ENCODE results near the gene MICAL3.
"Not testable (repeated sequence)": the region's sequence is repeated elsewhere in the genome, so short reads cannot be mapped to it uniquely, and the experiment has no call there.

Gene MICAL3

DNA sequence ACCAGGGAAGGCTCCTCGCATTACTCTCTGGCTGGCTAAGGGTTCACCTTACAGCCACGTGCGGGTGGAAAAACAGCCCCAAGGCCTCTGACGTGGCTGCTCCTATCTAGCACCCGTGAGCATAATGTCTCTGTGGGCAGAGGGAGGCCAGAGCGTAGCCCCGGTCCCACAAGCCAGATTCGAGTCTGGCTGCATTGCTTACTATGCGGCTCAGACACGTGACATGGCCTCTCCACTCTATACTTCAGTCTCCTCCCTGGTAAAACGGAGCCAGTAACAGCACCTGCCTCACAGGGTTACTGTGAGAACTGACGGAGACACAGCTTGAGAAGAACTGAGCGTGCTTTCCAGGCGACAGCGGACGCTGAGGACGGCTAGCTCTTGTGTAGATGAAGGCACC, 144.3 kb downstream of the MICAL3 start:
- H3K9ac ChIP-seq (ENCODE audit: low read length in 5 of 5), result no peak overlapping the region
- no peaks in the 10 kb centered on the region for H3K27me3 ChIP-seq (ENCODE audit: control insufficient read depth in 5 of 5, insufficient read depth in 4 of 5, low read length in 5 of 5)
- no peaks in the 10 kb centered on the region for H3K9me3 ChIP-seq (ENCODE audit: control insufficient read depth in 5 of 5, low read length in 5 of 5)
- H3K27ac ChIP-seq (ENCODE audit: low read depth, low read length), result no peak overlapping the region
- H3K4me1 ChIP-seq (ENCODE audit: control insufficient read depth in 5 of 5, insufficient read depth in 5 of 5, low read length in 5 of 5), result no peaks in the 10 kb centered on the region
- peaks cover 0 to 81% (median 61%) of the 10 kb centered on the region in 5 donors for H3K36me3 ChIP-seq (ENCODE audit: control insufficient read depth in 5 of 5, insufficient read depth in 5 of 5, low read length in 5 of 5)
- no peak overlapping the region for H3K4me3 ChIP-seq (ENCODE audit: low read depth in 1 of 5, low read length in 5 of 5)

- Histone ChIP-seq H3K9ac (ENCODE audit: low read length in 5 of 5) (no peak overlapping the region), H3K27me3 (ENCODE audit: control insufficient read depth in 5 of 5, insufficient read depth in 4 of 5, low read length in 5 of 5) (no peaks in the 10 kb centered on the region), H3K27ac (ENCODE audit: low read depth, low read length) (no peak overlapping the region), H3K4me1 (ENCODE audit: control insufficient read depth in 5 of 5, insufficient read depth in 5 of 5, low read length in 5 of 5) (no peaks in the 10 kb centered on the region), H3K9me3 (ENCODE audit: control insufficient read depth in 5 of 5, low read length in 5 of 5) (no peaks in the 10 kb centered on the region), H3K4me3 (ENCODE audit: low read depth in 1 of 5, low read length in 5 of 5) (no peak overlapping the region), H3K36me3 (ENCODE audit: control insufficient read depth in 5 of 5, insufficient read depth in 5 of 5, low read length in 5 of 5) (peaks cover 0 to 77% (median 53%) of the 10 kb centered on the region in 5 donors)
Measured at GRCh38 chr22:17878941-17879340, 145.4 kb downstream of the MICAL3 start.

DNA sequence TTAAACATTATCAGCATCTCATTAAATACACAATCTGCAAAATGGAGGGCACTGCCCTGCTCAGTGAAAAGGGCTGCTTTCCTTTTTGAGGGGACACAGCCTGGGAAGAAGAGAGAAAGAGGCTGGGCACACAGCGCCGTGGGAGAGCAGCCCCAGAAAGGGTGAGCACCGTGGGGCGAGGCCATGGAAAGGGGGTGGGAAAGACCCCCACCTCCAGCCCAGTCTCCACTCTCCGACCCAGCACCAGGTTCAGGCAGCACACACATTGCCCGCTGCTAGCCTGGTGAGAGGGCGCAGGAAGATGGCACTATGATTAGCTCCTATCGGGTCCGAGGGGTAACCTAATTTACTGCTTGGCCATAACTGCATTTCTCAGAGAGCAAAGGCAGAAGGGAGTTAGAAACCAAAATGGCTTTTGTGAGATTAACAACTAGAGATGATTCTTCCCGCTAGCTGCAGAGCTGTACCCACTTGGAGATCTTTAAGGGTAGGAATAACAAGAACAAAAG, 146.1 kb downstream of the MICAL3 start:
- Histone ChIP-seq H3K27me3 (ENCODE audit: control insufficient read depth in 5 of 5, insufficient read depth in 4 of 5, low read length in 5 of 5) (no peaks in the 10 kb centered on the region), H3K9me3 (ENCODE audit: control insufficient read depth in 5 of 5, low read length in 5 of 5) (no peaks in the 10 kb centered on the region), H3K9ac (ENCODE audit: low read length in 5 of 5) (no peak overlapping the region), H3K4me1 (ENCODE audit: control insufficient read depth in 5 of 5, insufficient read depth in 5 of 5, low read length in 5 of 5) (no peaks in the 10 kb centered on the region), H3K4me3 (ENCODE audit: low read depth in 1 of 5, low read length in 5 of 5) (no peak overlapping the region), H3K27ac (ENCODE audit: low read depth, low read length) (no peak overlapping the region), H3K36me3 (ENCODE audit: control insufficient read depth in 5 of 5, insufficient read depth in 5 of 5, low read length in 5 of 5) (peaks cover 0 to 75% (median 52%) of the 10 kb centered on the region in 5 donors)

DNA sequence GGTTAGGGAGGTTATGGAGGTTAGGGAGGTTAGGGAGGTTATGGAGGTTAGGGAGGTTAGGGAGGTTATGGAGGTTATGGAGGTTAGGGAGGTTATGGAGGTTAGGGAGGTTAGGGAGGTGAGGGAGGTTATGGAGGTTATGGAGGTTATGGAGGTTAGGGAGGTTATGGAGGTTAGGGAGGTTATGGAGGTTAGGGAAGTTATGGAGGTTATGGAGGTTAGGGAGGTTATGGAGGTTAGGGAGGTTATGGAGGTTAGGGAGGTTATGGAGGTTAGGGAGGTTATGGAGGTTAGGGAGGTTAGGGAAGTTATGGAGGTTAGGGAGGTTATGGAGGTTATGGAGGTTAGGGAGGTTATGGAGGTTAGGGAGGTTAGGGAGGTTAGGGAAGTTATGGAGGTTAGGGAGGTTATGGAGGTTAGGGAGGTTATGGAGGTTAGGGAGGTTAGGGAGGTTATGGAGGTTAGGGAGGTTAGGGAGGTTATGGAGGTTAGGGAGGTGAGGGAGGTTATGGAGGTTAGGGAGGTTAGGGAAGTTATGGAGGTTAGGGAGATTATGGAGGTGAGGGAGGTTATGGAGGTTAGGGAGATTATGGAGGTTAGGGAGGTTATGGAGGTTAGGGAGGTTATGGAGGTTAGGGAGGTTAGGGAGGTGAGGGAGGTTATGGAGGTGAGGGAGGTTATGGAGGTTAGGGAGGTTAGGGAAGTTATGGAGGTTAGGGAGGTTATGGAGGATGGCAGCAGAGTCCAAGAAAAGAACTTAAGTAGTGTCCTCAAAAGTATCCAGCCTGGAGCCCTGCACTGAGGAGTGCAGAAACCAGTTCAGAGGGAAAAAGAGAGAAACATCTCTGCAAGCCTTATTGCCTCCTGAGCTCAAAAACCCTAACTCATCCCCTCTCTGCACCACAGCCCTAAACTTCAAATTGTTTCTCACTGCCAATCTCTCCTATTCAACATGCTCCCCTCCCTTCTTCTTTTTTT, 147.2 kb downstream of the MICAL3 start:
- not testable (repeated sequence) for H3K9me3 ChIP-seq (ENCODE audit: control insufficient read depth in 5 of 5, low read length in 5 of 5); H3K9ac ChIP-seq (ENCODE audit: low read length in 5 of 5); H3K4me3 ChIP-seq (ENCODE audit: low read depth in 1 of 5, low read length in 5 of 5); H3K27me3 ChIP-seq (ENCODE audit: control insufficient read depth in 5 of 5, insufficient read depth in 4 of 5, low read length in 5 of 5); H3K4me1 ChIP-seq (ENCODE audit: control insufficient read depth in 5 of 5, insufficient read depth in 5 of 5, low read length in 5 of 5); H3K27ac ChIP-seq (ENCODE audit: low read depth, low read length)
- H3K36me3 ChIP-seq (ENCODE audit: control insufficient read depth in 5 of 5, insufficient read depth in 5 of 5, low read length in 5 of 5), result peaks cover 0 to 76% (median 54%) of the 10 kb centered on the region in 5 donors

DNA sequence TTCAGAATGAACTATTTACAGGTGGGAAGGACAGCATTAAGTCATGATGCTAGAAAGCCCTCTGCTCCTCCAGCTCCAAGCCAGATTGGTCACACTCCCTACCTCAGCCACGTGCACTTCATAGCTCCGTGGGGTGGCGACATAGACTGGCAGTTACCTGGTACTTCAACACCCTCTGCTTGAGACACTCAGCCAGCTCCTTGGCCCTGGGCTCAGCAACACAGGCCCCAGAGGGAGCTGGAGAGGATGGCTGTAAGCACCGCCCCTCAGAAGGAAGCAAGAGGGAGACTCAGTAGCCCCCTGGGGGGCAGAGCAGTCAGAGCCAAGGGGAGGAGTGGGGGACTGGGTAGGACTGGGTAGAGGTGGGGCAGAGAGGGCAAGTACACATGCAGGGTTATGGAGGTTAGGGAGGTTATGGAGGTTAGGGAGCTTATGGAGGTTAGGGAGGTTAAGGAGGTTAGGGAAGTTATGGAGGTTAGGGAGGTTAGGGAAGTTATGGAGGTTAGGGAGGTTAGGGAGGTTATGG, 148.0 kb downstream of the MICAL3 start:
- Histone ChIP-seq H3K9me3 (ENCODE audit: control insufficient read depth in 5 of 5, low read length in 5 of 5) (no peaks in the 10 kb centered on the region), H3K27ac (ENCODE audit: low read depth, low read length) (no peak overlapping the region), H3K27me3 (ENCODE audit: control insufficient read depth in 5 of 5, insufficient read depth in 4 of 5, low read length in 5 of 5) (no peaks in the 10 kb centered on the region), H3K4me3 (ENCODE audit: low read depth in 1 of 5, low read length in 5 of 5) (no peak overlapping the region), H3K9ac (ENCODE audit: low read length in 5 of 5) (no peak overlapping the region), H3K4me1 (ENCODE audit: control insufficient read depth in 5 of 5, insufficient read depth in 5 of 5, low read length in 5 of 5) (no peaks in the 10 kb centered on the region), H3K36me3 (ENCODE audit: control insufficient read depth in 5 of 5, insufficient read depth in 5 of 5, low read length in 5 of 5) (peaks cover 1 to 76% (median 54%) of the 10 kb centered on the region in 5 donors)

GRCh38 chr22:17875631-17876030, 148.7 kb downstream of the MICAL3 start:
- Histone ChIP-seq H3K4me3 (ENCODE audit: low read depth in 1 of 5, low read length in 5 of 5) (no peak overlapping the region), H3K9me3 (ENCODE audit: control insufficient read depth in 5 of 5, low read length in 5 of 5) (no peaks in the 10 kb centered on the region), H3K27me3 (ENCODE audit: control insufficient read depth in 5 of 5, insufficient read depth in 4 of 5, low read length in 5 of 5) (no peaks in the 10 kb centered on the region), H3K9ac (ENCODE audit: low read length in 5 of 5) (no peak overlapping the region), H3K36me3 (ENCODE audit: control insufficient read depth in 5 of 5, insufficient read depth in 5 of 5, low read length in 5 of 5) (peaks cover 2 to 76% (median 54%) of the 10 kb centered on the region in 5 donors), H3K27ac (ENCODE audit: low read depth, low read length) (no peak overlapping the region), H3K4me1 (ENCODE audit: control insufficient read depth in 5 of 5, insufficient read depth in 5 of 5, low read length in 5 of 5) (no peaks in the 10 kb centered on the region)

DNA sequence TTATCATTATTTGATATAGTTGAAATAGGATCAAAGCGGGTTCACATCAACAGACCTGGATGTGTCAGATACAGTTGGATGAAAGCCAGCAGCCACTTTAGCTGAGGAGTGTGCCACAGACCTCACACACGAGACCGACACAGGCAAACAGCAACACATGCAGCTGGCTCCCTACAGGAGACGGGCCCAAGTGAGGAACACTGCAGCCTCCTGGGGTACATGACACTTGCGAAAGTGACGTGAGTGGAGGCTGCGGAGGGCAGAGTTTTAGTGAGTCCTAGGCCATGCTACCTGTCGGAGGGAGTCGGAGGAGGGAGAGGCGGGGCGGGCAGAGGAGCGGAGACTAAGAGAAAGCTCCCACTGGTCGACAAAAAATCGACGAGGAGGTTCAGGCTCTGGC, 149.2 kb downstream of the MICAL3 start:
- H3K27ac ChIP-seq (ENCODE audit: low read depth, low read length), result no peak overlapping the region
- H3K4me3 ChIP-seq (ENCODE audit: low read depth in 1 of 5, low read length in 5 of 5), result no peak overlapping the region
- peaks cover 2 to 76% (median 55%) of the 10 kb centered on the region in 5 donors for H3K36me3 ChIP-seq (ENCODE audit: control insufficient read depth in 5 of 5, insufficient read depth in 5 of 5, low read length in 5 of 5)

DNA sequence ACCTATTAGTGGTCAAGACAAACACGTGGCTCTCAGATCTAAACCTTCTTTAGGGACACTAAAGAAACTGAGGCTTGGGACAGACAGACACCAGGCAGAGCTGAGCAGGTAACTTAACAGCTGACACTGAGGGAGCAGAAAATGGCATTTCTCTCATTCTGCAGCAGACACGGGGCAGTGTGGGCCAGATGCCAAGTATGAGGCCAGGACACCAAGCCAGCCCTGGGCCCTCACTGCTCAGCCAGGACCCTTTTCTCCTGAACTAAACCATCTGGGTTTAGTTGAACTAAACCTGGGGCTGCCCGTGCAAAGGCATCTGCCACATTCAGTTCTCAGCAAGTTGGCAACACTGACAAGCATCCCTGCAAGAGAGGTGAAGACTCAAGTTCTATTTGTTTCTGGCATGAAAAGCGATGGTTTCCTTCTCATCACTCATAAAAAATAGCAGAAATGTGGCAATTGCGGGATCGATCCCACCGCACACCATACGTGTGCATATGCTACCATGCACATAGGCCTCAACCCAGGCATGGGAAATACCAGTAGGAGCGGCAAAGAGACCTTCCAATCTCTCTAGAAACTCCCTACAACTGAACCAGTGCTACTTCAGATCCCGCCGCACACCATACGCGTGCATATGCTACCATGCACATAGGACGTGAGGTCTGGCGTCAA, 150.0 kb downstream of the MICAL3 start:
- H3K27me3 ChIP-seq (ENCODE audit: control insufficient read depth in 5 of 5, insufficient read depth in 4 of 5, low read length in 5 of 5), result no peaks in the 10 kb centered on the region
- H3K27ac ChIP-seq (ENCODE audit: low read depth, low read length), result no peak overlapping the region
- peaks cover 2 to 76% (median 56%) of the 10 kb centered on the region in 5 donors for H3K36me3 ChIP-seq (ENCODE audit: control insufficient read depth in 5 of 5, insufficient read depth in 5 of 5, low read length in 5 of 5)
- H3K4me1 ChIP-seq (ENCODE audit: control insufficient read depth in 5 of 5, insufficient read depth in 5 of 5, low read length in 5 of 5), result peaks cover 0 to 4% (median 0%) of the 10 kb centered on the region in 5 donors
- no peak overlapping the region for H3K4me3 ChIP-seq (ENCODE audit: low read depth in 1 of 5, low read length in 5 of 5)
- no peaks in the 10 kb centered on the region for H3K9me3 ChIP-seq (ENCODE audit: control insufficient read depth in 5 of 5, low read length in 5 of 5)
- H3K9ac ChIP-seq (ENCODE audit: low read length in 5 of 5), result no peak overlapping the region

More for the DNA sequence above, 149.2 kb downstream of the MICAL3 start:
- H3K27me3 ChIP-seq (ENCODE audit: control insufficient read depth in 5 of 5, insufficient read depth in 4 of 5, low read length in 5 of 5), result no peaks in the 10 kb centered on the region
- H3K4me1 ChIP-seq (ENCODE audit: control insufficient read depth in 5 of 5, insufficient read depth in 5 of 5, low read length in 5 of 5), result peaks cover 0 to under 1% (median 0%) of the 10 kb centered on the region in 5 donors
- H3K9me3 ChIP-seq (ENCODE audit: control insufficient read depth in 5 of 5, low read length in 5 of 5), result no peaks in the 10 kb centered on the region
- no peak overlapping the region for H3K9ac ChIP-seq (ENCODE audit: low read length in 5 of 5)

DNA sequence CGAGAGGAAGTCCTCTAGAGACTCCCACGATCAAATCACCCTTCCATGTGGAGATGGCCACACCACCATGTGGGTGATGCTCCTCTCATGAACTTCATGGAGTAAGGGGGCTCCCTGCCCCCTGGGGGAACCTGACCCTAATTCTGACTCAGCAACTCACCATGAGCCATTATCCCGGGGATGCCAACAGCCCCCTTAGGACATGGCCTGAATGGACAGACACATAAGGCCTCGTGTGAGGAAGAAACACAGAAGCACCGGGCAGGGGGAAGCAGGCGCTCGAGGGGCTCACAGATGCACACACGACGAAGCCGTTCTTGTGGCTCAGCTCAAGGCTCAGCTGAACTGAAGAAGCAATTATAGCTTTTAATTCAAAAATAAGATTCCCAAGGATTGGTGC, 150.6 kb downstream of the MICAL3 start:
- no peaks in the 10 kb centered on the region for H3K27me3 ChIP-seq (ENCODE audit: control insufficient read depth in 5 of 5, insufficient read depth in 4 of 5, low read length in 5 of 5)
- H3K9ac ChIP-seq (ENCODE audit: low read length in 5 of 5), result no peak overlapping the region
- no peak overlapping the region for H3K27ac ChIP-seq (ENCODE audit: low read depth, low read length)
- H3K36me3 ChIP-seq (ENCODE audit: control insufficient read depth in 5 of 5, insufficient read depth in 5 of 5, low read length in 5 of 5), result peaks cover 2 to 76% (median 60%) of the 10 kb centered on the region in 5 donors
- peaks cover 0 to 4% (median 0%) of the 10 kb centered on the region in 5 donors for H3K4me1 ChIP-seq (ENCODE audit: control insufficient read depth in 5 of 5, insufficient read depth in 5 of 5, low read length in 5 of 5)
- H3K4me3 ChIP-seq (ENCODE audit: low read depth in 1 of 5, low read length in 5 of 5), result no peak overlapping the region
- H3K9me3 ChIP-seq (ENCODE audit: control insufficient read depth in 5 of 5, low read length in 5 of 5), result no peaks in the 10 kb centered on the region
